Measurements from ENCODE around the gene KISS1R. TPM values are rescaled to one million over a fixed set of nuclear protein-coding genes. Genes with fewer than 3 reads are reported as not detected.

The KISS1R gene
- total and polyA plus RNA-seq, 4 donors = not detected

DNA sequence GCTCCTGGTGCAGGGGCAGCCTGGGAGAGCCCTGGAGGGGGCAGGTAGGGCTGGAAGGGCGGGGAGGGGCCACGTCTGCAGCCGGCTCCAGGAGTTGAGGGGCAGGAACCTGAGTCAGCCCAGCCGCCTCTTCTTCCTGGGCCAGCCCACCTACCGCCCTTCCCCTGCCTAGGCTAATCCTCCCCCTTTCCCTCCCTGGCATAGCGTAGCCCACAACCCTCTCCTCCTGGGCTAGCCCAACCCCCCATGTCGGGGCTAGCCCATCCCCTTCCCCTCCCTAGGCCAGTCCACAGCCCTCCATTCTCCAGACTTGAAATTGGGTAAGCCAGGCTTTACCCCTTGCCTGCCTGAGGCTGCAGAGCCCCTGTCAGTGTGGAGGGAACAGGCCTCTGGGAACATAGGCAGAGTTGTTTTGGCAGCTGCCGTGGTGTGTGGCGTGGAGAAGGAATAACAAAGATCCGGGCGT is 46.4 kb downstream of the KISS1R start:
- Histone ChIP-seq H3K9me3 (ENCODE audit: control insufficient read depth in 4 of 4, low read length in 3 of 4) (no peaks in the 10 kb centered on the region), H3K4me1 (ENCODE audit: control insufficient read depth in 4 of 4, insufficient read depth in 4 of 4, low read length in 3 of 4) (no peaks in the 10 kb centered on the region), H3K4me3 (ENCODE audit: low read depth in 1 of 3, low read length in 3 of 3) (no peak overlapping the region), H3K27me3 (ENCODE audit: control insufficient read depth in 4 of 4, insufficient read depth in 4 of 4, low read length in 3 of 4) (no peaks in the 10 kb centered on the region), H3K36me3 (ENCODE audit: control insufficient read depth in 4 of 4, insufficient read depth in 3 of 4, low read depth in 1 of 4, low read length in 3 of 4) (peaks cover 0 to 21% (median 4%) of the 10 kb centered on the region in 4 donors), H3K9ac (ENCODE audit: low read depth in 1 of 2, low read length in 2 of 2) (no peak overlapping the region), H3K27ac (ENCODE audit: low read depth in 1 of 2, low read length in 2 of 2) (no peak overlapping the region)
- TF ChIP-seq YY1 (IDR thresholded peaks at IDR 0.05) = no peak
- no peak for TF ChIP-seq SP1 (IDR thresholded peaks at IDR 0.05)
- TF ChIP-seq TAF1 (conservative IDR thresholded peaks at IDR 0.05) = no peak
- no peak for TF ChIP-seq HNF4A (conservative IDR thresholded peaks at IDR 0.05)
- TF ChIP-seq, protein P1, sequence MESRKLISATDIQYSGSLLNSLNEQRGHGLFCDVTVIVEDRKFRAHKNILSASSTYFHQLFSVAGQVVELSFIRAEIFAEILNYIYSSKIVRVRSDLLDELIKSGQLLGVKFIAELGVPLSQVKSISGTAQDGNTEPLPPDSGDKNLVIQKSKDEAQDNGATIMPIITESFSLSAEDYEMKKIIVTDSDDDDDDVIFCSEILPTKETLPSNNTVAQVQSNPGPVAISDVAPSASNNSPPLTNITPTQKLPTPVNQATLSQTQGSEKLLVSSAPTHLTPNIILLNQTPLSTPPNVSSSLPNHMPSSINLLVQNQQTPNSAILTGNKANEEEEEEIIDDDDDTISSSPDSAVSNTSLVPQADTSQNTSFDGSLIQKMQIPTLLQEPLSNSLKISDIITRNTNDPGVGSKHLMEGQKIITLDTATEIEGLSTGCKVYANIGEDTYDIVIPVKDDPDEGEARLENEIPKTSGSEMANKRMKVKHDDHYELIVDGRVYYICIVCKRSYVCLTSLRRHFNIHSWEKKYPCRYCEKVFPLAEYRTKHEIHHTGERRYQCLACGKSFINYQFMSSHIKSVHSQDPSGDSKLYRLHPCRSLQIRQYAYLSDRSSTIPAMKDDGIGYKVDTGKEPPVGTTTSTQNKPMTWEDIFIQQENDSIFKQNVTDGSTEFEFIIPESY (IDR thresholded peaks at IDR 0.05) = no peak
- TF ChIP-seq, protein P2, sequence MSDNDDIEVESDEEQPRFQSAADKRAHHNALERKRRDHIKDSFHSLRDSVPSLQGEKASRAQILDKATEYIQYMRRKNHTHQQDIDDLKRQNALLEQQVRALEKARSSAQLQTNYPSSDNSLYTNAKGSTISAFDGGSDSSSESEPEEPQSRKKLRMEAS (IDR thresholded peaks at IDR 0.05) = no peak
- no peak for TF ChIP-seq HNF4G (IDR thresholded peaks at IDR 0.05)
- TF ChIP-seq EGR1 (IDR thresholded peaks at IDR 0.05; ENCODE audit: low read depth in 2 of 2) = no peak
- no peak for TF ChIP-seq NR2F2 (IDR thresholded peaks at IDR 0.05)
- TF ChIP-seq FOXA2 (IDR thresholded peaks at IDR 0.05) = no peak
- no peak for TF ChIP-seq JUND (IDR thresholded peaks at IDR 0.05)
- TF ChIP-seq, protein P3, sequence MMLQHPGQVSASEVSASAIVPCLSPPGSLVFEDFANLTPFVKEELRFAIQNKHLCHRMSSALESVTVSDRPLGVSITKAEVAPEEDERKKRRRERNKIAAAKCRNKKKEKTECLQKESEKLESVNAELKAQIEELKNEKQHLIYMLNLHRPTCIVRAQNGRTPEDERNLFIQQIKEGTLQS (IDR thresholded peaks at IDR 0.05) = no peak
- TF ChIP-seq FOXA1 (IDR thresholded peaks at IDR 0.05) = no peak
- TF ChIP-seq RAD21 (IDR thresholded peaks at IDR 0.05) = no peak
- TF ChIP-seq RXRA (IDR thresholded peaks at IDR 0.05) = no peak
- TF ChIP-seq, protein P4, sequence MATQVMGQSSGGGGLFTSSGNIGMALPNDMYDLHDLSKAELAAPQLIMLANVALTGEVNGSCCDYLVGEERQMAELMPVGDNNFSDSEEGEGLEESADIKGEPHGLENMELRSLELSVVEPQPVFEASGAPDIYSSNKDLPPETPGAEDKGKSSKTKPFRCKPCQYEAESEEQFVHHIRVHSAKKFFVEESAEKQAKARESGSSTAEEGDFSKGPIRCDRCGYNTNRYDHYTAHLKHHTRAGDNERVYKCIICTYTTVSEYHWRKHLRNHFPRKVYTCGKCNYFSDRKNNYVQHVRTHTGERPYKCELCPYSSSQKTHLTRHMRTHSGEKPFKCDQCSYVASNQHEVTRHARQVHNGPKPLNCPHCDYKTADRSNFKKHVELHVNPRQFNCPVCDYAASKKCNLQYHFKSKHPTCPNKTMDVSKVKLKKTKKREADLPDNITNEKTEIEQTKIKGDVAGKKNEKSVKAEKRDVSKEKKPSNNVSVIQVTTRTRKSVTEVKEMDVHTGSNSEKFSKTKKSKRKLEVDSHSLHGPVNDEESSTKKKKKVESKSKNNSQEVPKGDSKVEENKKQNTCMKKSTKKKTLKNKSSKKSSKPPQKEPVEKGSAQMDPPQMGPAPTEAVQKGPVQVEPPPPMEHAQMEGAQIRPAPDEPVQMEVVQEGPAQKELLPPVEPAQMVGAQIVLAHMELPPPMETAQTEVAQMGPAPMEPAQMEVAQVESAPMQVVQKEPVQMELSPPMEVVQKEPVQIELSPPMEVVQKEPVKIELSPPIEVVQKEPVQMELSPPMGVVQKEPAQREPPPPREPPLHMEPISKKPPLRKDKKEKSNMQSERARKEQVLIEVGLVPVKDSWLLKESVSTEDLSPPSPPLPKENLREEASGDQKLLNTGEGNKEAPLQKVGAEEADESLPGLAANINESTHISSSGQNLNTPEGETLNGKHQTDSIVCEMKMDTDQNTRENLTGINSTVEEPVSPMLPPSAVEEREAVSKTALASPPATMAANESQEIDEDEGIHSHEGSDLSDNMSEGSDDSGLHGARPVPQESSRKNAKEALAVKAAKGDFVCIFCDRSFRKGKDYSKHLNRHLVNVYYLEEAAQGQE (IDR thresholded peaks at IDR 0.05) = no peak
- TF ChIP-seq, protein P5, sequence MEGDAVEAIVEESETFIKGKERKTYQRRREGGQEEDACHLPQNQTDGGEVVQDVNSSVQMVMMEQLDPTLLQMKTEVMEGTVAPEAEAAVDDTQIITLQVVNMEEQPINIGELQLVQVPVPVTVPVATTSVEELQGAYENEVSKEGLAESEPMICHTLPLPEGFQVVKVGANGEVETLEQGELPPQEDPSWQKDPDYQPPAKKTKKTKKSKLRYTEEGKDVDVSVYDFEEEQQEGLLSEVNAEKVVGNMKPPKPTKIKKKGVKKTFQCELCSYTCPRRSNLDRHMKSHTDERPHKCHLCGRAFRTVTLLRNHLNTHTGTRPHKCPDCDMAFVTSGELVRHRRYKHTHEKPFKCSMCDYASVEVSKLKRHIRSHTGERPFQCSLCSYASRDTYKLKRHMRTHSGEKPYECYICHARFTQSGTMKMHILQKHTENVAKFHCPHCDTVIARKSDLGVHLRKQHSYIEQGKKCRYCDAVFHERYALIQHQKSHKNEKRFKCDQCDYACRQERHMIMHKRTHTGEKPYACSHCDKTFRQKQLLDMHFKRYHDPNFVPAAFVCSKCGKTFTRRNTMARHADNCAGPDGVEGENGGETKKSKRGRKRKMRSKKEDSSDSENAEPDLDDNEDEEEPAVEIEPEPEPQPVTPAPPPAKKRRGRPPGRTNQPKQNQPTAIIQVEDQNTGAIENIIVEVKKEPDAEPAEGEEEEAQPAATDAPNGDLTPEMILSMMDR (IDR thresholded peaks at IDR 0.05; ENCODE audit: low read depth, low read length, missing input control) = no peak
- no peak for TF ChIP-seq GABPA (IDR thresholded peaks at IDR 0.05 in 1 of 2, conservative IDR thresholded peaks at IDR 0.05 in 1 of 2)
- no peak for DNase-seq (ENCODE audit: low spot score)
- WGBS = 93% methylated on average over 11 of the region's 11 CpGs

All from liver (tissue), 9 donors.